K562 (cell line): ENCODE data around the gene GFM1. TPM values are rescaled to one million over a fixed set of nuclear protein-coding genes. Genes with fewer than 3 reads are reported as not detected.

ENCODE experiments used
- C11orf30 ChIP-seq: fragments of 450-650 bp; IDR thresholded peaks from 2 replicates; pipeline ENCODE4 v1.6.1; 2016; ENCODE audit warnings: low read depth, mild to moderate bottlenecking
- CSDE1 ChIP-seq, 2 experiments: fragments of 450-650 bp; IDR thresholded peaks; 2 replicates each; pipeline ENCODE4 v1.6.1; 2016; ENCODE audit warnings: mild to moderate bottlenecking in 1 of 2
- DEAF1 ChIP-seq: fragments of 450-650 bp; formaldehyde crosslinking; IDR thresholded peaks from 2 replicates; pipeline ENCODE4 v1.4.0; 2020; ENCODE audit warnings: mild to moderate bottlenecking, moderate library complexity
- ESRRB ChIP-seq: fragments of 250-450 bp; sonication (Bioruptor Pico); IDR thresholded peaks from 2 replicates; pipeline ENCODE4 v1.5.0; 2020; ENCODE audit warnings: mild to moderate bottlenecking, moderate library complexity, borderline replicate concordance
- ETS1 ChIP-seq: conservative IDR thresholded peaks from 2 replicates; pipeline ENCODE4 v1.6.1; 2011; ENCODE audit warnings: low read depth, mild to moderate bottlenecking, low read length; ENCODE audit not compliant: control insufficient read depth
- FOS ChIP-seq: IDR thresholded peaks from 3 replicates; pipeline ENCODE4 v1.6.1; 2011; ENCODE audit not compliant: insufficient read length; ENCODE audit errors: extremely low read depth
- GABPB1 ChIP-seq: sonication (generic); formaldehyde crosslinking; IDR thresholded peaks from 2 replicates; pipeline ENCODE4 v1.8.0; 2022; ENCODE audit warnings: mild to moderate bottlenecking, missing genetic modification reagents
- JUND ChIP-seq, 2 experiments: IDR thresholded peaks; 2 replicates in 1 of 2; 3 replicates in 1 of 2; pipeline ENCODE4 v1.6.1; 2011; ENCODE audit warnings: borderline replicate concordance in 2 of 2, low read depth in 2 of 2, low read length in 2 of 2, improper control_type of control experiment in 1 of 2, missing biosample characterization in 1 of 2, missing genetic modification characterization in 1 of 2, missing genetic modification reagents in 1 of 2
- MBD2 ChIP-seq: sonication (generic); IDR thresholded peaks from 2 replicates; pipeline ENCODE4 v1.6.1; 2016; ENCODE audit warnings: low read depth, borderline replicate concordance
- MCM2 ChIP-seq: fragments of 450-650 bp; IDR thresholded peaks from 2 replicates; pipeline ENCODE4 v1.6.1; 2017; ENCODE audit warnings: low read depth, mild to moderate bottlenecking
- MLX ChIP-seq, 2 experiments: fragments of 450-650 bp in 1 of 2; sonication (generic) in 1 of 2; formaldehyde crosslinking; conservative IDR thresholded peaks; 2 replicates each; pipeline versions ENCODE4 v1.4.0 to v1.8.1; 2020 to 2022; ENCODE audit warnings: mild to moderate bottlenecking in 1 of 2, missing genetic modification reagents in 1 of 2
- RERE ChIP-seq: sonication (generic); formaldehyde crosslinking; IDR thresholded peaks from 2 replicates; pipeline ENCODE4 v1.8.0; 2023; ENCODE audit warnings: missing genetic modification reagents, mild to moderate bottlenecking, borderline replicate concordance
- SIN3A ChIP-seq, 2 experiments: fragments of 150-350 bp in 1 of 2; IDR thresholded peaks; 2 replicates each; pipeline ENCODE4 v1.6.1; 2011 to 2016; ENCODE audit warnings: borderline replicate concordance in 2 of 2, low read depth in 2 of 2, low read length in 2 of 2, mild to moderate bottlenecking in 2 of 2, moderate library complexity in 2 of 2; ENCODE audit not compliant: control insufficient read depth in 1 of 2
- TCF3 ChIP-seq: sonication (generic); formaldehyde crosslinking; IDR thresholded peaks from 2 replicates; pipeline ENCODE4 v1.4.0; 2020; ENCODE audit warnings: mild to moderate bottlenecking, missing genetic modification reagents
- ZNF584 ChIP-seq: fragments of 200-800 bp; sonication (Bioruptor generic); IDR thresholded peaks from 2 replicates; pipeline ENCODE4 v1.6.1; 2016; ENCODE audit warnings: low read depth, mild to moderate bottlenecking, missing genetic modification characterization, missing compliant biosample characterization
- ZNF668 ChIP-seq: fragments of 250-450 bp; sonication (Bioruptor Pico); IDR thresholded peaks from 2 replicates; pipeline ENCODE4 v1.8.0; 2022; ENCODE audit warnings: mild to moderate bottlenecking, inconsistent platforms
- polyA plus RNA-seq, 8 experiments: library from polyadenylated mRNA; depleted of rRNA in 4 of 8; stranded (reverse) in 5 of 8; unstranded in 3 of 8; fragments of >200 nt; fragmentation: Nextera tagmentation in 2 of 8; fragmentation: Illumina TruSeq in 1 of 8; extraction: Ambion mirVana in 2 of 8; extraction: Trizol in 1 of 8; gene quantifications; 2 replicates each; pipeline versions ENCODE4 v1.2.1 to v1.2.3, GENCODE V29; 2011 to 2014; ENCODE audit warnings: inconsistent platforms in 1 of 8, missing spikeins in 1 of 8
- total RNA-seq, 7 experiments: library from RNA; depleted of rRNA in 6 of 7; stranded (reverse); fragments of >200 nt in 6 of 7; fragmentation: Illumina TruSeq in 2 of 7; extraction: Trizol in 2 of 7; gene quantifications; 2 replicates each; pipeline versions ENCODE4 v1.2.1 to v1.2.3, GENCODE V29; 2011 to 2021; ENCODE audit warnings: low replicate concordance in 1 of 7

The GFM1 gene
- total and polyA plus RNA-seq, 9 of the 15 experiments (the other 6 are each of a cell fraction or from before 2014, with no cell fraction given), result 38.9 to 86.7 (median 64.8) TPM

- TF ChIP-seq TCF3 (CRISPR knock-in tag) (peak; percentile 21; the same call in 1 of the 2 replicates), ZNF584 (CRISPR knock-in tag) (no peak), CSDE1 (IDR thresholded peaks at IDR 0.05) (no peak), MCM2 (no peak), SIN3A (IDR thresholded peaks at IDR 0.05; ENCODE audit: borderline replicate concordance in 2 of 2, control insufficient read depth in 1 of 2, low read depth in 2 of 2, low read length in 2 of 2) (peak in 1 of 2 experiments; percentile 35; a peak in 1 of 4 replicates), MLX (CRISPR knock-in tag; conservative IDR thresholded peaks at IDR 0.05) (no peak), C11orf30 (no peak), JUND (IDR thresholded peaks at IDR 0.05; ENCODE audit: borderline replicate concordance, low read depth, low read length) (0 out of 2 replicates have a peak, but pooled peaks have one; percentile 30), JUND (tag; IDR thresholded peaks at IDR 0.05; ENCODE audit: borderline replicate concordance, low read depth, low read length) (no peak; the same call in 2 of the 3 replicates), DEAF1 (CRISPR knock-in tag) (0 out of 2 replicates have a peak, but pooled peaks have one; percentile 32), RERE (CRISPR knock-in tag) (no peak), MBD2 (no peak), FOS (no peak), ETS1 (no peak), ZNF668 (CRISPR knock-in tag) (no peak), ESRRB (CRISPR knock-in tag) (no peak), GABPB1 (no peak)
Measured at GRCh38 chr3:158659454-158660237, 15.3 kb downstream of the GFM1 start (continued).
